ENCODE data around the gene FSD1L. TPM values are rescaled to one million over a fixed set of nuclear protein-coding genes. Genes with fewer than 3 reads are reported as not detected.

Gene FSD1L
- total RNA-seq, 1 donor from 2014 or later, result 5.6 TPM

DNA sequence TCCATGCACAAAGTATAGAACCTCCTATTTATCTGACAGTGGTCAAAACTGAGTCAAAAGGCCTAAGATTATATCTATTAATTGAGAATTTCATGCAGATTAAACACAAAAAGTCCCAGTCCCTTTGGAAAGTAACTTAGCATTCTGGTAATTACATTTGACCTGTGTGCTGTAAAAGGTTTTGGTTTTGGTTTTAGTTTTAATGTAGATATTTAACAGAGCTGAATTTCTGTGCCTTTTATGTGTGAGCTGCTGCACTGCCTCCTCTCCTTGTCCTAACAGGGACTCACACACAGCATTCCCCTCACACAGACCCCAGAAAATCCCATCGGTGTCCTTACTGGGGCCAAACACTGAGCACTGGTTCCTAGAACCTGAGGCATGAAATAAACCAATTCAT lies 31.0 kb upstream of the FSD1L start:
- Mint-ChIP-seq H3K4me1 (ENCODE audit: unreplicated experiment) (peaks cover 10% of the 10 kb centered on the region), H3K9me3 (ENCODE audit: unreplicated experiment) (no peaks in the 10 kb centered on the region), H3K4me3 (ENCODE audit: unreplicated experiment) (no peak overlapping the region), H3K27me3 (ENCODE audit: unreplicated experiment) (no peaks in the 10 kb centered on the region), H3K36me3 (ENCODE audit: low read depth, unreplicated experiment) (peaks cover under 1% of the 10 kb centered on the region), H3K27ac (ENCODE audit: unreplicated experiment) (no peak overlapping the region)
- TF ChIP-seq, protein P1, sequence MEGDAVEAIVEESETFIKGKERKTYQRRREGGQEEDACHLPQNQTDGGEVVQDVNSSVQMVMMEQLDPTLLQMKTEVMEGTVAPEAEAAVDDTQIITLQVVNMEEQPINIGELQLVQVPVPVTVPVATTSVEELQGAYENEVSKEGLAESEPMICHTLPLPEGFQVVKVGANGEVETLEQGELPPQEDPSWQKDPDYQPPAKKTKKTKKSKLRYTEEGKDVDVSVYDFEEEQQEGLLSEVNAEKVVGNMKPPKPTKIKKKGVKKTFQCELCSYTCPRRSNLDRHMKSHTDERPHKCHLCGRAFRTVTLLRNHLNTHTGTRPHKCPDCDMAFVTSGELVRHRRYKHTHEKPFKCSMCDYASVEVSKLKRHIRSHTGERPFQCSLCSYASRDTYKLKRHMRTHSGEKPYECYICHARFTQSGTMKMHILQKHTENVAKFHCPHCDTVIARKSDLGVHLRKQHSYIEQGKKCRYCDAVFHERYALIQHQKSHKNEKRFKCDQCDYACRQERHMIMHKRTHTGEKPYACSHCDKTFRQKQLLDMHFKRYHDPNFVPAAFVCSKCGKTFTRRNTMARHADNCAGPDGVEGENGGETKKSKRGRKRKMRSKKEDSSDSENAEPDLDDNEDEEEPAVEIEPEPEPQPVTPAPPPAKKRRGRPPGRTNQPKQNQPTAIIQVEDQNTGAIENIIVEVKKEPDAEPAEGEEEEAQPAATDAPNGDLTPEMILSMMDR (IDR thresholded peaks at IDR 0.05; ENCODE audit: unreplicated experiment), result no peak
- DNase-seq (ENCODE audit: low spot score), result no peak

DNA sequence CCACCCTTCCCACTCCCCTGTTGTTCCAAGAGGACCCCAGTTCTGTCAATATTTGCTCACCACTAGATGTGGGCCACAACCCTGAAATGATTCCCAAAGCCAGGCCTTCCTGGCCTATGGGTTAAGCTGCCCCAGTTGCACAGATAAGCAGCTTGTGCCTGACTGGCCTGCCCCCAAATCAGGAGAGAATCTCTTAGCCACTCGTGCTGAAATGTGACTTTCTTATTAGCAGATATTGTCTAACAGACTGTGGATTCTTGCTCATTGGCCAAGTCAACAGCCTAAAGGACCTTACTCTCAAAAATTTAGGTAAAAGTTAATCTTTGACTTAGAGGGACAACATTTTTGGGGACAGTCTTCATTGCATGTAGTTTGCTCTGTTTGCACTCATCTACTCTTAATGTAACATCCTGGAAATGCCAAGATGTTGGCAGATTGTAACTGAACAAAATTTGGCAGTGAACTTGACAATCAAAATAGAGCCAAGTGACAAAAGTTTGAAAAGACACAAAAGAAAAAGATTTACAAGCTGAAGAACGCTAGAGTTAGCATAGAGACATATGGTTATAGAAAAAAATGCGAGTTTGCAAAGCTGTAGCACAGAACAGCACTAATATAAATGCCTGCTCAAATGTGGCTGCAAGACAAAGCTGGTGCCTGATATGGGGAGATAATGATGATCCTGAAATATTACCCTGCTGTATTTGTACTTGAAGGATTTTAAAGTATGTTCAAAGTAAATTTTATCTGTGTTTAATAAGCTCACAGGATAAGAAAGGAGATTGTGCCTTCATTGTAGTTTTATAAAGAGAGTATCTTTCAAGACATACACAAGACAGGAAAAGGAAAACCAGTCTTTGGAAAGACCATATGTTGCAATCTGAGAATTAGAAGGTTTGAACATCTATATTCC lies 29.0 kb upstream of the FSD1L start:
- H3K27me3 Mint-ChIP-seq (ENCODE audit: unreplicated experiment), result no peaks in the 10 kb centered on the region
- no peaks in the 10 kb centered on the region for H3K9me3 Mint-ChIP-seq (ENCODE audit: unreplicated experiment)
- TF ChIP-seq, protein P1 (IDR thresholded peaks at IDR 0.05; ENCODE audit: unreplicated experiment), result no peak
- H3K4me1 Mint-ChIP-seq (ENCODE audit: unreplicated experiment), result peaks cover 6% of the 10 kb centered on the region
- H3K27ac Mint-ChIP-seq (ENCODE audit: unreplicated experiment), result no peak overlapping the region
- DNase-seq (ENCODE audit: low spot score), result no peak
- no peak overlapping the region for H3K4me3 Mint-ChIP-seq (ENCODE audit: unreplicated experiment)
- no peaks in the 10 kb centered on the region for H3K36me3 Mint-ChIP-seq (ENCODE audit: low read depth, unreplicated experiment)

DNA sequence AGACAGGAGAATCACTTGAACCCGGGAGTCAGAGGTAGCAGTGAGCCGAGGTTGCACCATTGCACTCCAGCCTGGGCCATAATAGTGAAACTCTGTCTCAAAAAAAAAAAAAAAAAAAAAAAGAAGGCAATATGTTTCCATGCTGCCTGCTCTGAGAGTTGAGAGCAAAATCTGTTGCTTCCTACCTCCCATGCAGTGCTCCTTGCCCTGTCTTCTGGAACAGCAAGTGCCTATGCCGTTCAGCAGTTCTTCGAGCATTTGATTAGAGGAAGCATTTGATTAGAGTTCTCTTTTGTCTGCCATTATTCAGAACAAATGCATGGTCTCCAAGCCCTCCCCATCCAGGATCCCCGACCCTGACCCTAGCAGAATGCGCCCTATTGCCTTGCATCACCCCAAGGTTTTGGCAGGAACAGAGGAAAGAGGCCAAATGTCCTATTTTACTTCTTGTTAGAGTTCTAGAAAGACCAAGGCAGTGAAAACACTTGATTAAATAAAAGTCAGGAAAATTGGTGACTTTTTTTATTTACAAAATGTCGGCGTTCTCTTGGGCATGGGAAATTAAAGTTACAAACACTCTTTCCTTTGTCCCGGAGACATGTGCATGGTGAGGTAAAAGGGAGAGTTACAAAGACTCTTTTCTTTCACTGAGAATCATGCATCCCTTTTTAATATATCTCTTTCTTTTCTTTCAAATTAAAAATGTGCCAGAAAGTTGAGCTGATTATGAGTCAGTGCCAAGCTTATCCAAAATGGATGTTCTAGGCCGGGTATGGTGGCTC lies 27.8 kb upstream of the FSD1L start:
- no peaks in the 10 kb centered on the region for H3K36me3 Mint-ChIP-seq (ENCODE audit: low read depth, unreplicated experiment)
- no peaks in the 10 kb centered on the region for H3K27me3 Mint-ChIP-seq (ENCODE audit: unreplicated experiment)
- H3K9me3 Mint-ChIP-seq (ENCODE audit: unreplicated experiment), result no peaks in the 10 kb centered on the region
- no peak for DNase-seq (ENCODE audit: low spot score)
- no peak overlapping the region for H3K4me3 Mint-ChIP-seq (ENCODE audit: unreplicated experiment)
- H3K27ac Mint-ChIP-seq (ENCODE audit: unreplicated experiment), result no peak overlapping the region
- H3K4me1 Mint-ChIP-seq (ENCODE audit: unreplicated experiment), result peaks cover 3% of the 10 kb centered on the region
- TF ChIP-seq, protein P1 (IDR thresholded peaks at IDR 0.05; ENCODE audit: unreplicated experiment), result no peak

DNA sequence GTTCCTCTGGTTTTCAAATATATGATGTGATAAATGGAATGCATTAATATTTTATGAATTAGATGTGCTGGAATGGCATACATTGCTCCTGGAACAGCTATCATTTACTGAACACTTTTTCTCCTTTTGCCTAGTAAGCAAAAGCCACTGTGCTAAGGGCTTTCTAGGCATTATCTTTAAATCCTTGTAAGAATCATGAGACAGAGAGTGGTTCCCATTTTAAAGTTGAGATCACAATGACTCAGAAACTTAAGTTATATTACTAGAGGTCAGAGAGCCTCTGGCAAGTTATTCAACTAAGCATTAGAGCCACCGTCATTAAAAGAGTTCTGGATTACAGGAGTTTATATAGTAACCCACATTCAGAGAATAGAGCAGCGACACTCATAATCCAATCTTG lies 26.7 kb upstream of the FSD1L start:
- no peak for DNase-seq (ENCODE audit: low spot score)
- H3K27me3 Mint-ChIP-seq (ENCODE audit: unreplicated experiment), result no peaks in the 10 kb centered on the region
- no peak overlapping the region for H3K27ac Mint-ChIP-seq (ENCODE audit: unreplicated experiment)
- no peaks in the 10 kb centered on the region for H3K4me1 Mint-ChIP-seq (ENCODE audit: unreplicated experiment)
- TF ChIP-seq, protein P1 (IDR thresholded peaks at IDR 0.05; ENCODE audit: unreplicated experiment), result no peak
- no peak overlapping the region for H3K4me3 Mint-ChIP-seq (ENCODE audit: unreplicated experiment)
- H3K9me3 Mint-ChIP-seq (ENCODE audit: unreplicated experiment), result no peaks in the 10 kb centered on the region
- no peaks in the 10 kb centered on the region for H3K36me3 Mint-ChIP-seq (ENCODE audit: low read depth, unreplicated experiment)

All from endothelial cell (in vitro differentiated cells).